Left ventricle myocardium inferior (tissue), 1 donor: ENCODE data around the gene SAA2. TPM values are rescaled to one million over a fixed set of nuclear protein-coding genes. Genes with fewer than 3 reads are reported as not detected.
"Not testable (repeated sequence)": the region's sequence is repeated elsewhere in the genome, so short reads cannot be mapped to it uniquely, and the experiment has no call there.

Source experiments
- DNase-seq: peaks from one replicate; pipeline ENCODE4 v3.0.0-alpha.2; 2020
- H3K27ac ChIP-seq: fragments of 200-600 bp; replicated peaks from 2 replicates; pipeline ENCODE4 v1.8.0; 2021
- H3K27me3 ChIP-seq: fragments of 200-600 bp; 2 replicates; pipeline ENCODE4 v1.8.0; 2021; ENCODE audit warnings: low read depth
- H3K36me3 ChIP-seq: fragments of 200-600 bp; 2 replicates; pipeline ENCODE4 v1.8.0; 2021
- H3K4me1 ChIP-seq: fragments of 200-600 bp; 2 replicates; pipeline ENCODE4 v1.8.0; 2021
- H3K4me3 ChIP-seq: fragments of 200-600 bp; 2 replicates; pipeline ENCODE4 v1.8.0; 2021; ENCODE audit warnings: mild to moderate bottlenecking, moderate library complexity
- H3K9me3 ChIP-seq: fragments of 200-600 bp; replicated peaks from 2 replicates; pipeline ENCODE4 v1.8.0; 2021
- CTCF ChIP-seq: fragments of 200-600 bp; IDR thresholded peaks from 2 replicates; pipeline ENCODE4 v1.8.0; 2021; ENCODE audit warnings: antibody characterized with exemption, mild to moderate bottlenecking, borderline replicate concordance
- intact Hi-C: fragments of 100-400 bp; cut with micrococcal nuclease; formaldehyde crosslinking; loops from one replicate; pipeline ENCODE4 v1.11.0; 2022
- total RNA-seq: library from RNA; stranded (reverse); fragmentation: NEBNext Ultra II Directional; extraction: Animal tissue kit (Norgen Biotek cat#: 25700); gene quantifications from one replicate; pipeline ENCODE4 v1.2.1, GENCODE V29; 2021
- donor health status: DM: no; HTN: yes; CAD: no; lungs with severe emphysema.

Gene SAA2
- total RNA-seq, 1 donor from 2014 or later, result 0.60 TPM

GRCh38 chr11:18254781-18255361 lies 6.4 kb upstream of the SAA2 start:
- peaks cover 8% of the 10 kb centered on the region for H3K27me3 ChIP-seq
- H3K9me3 ChIP-seq, result no peaks in the 10 kb centered on the region
- TF ChIP-seq CTCF, result no peak
- no peak overlapping the region for H3K4me3 ChIP-seq
- intact Hi-C loops, result no loop called here
- DNase-seq, result no peak
- no peak overlapping the region for H3K27ac ChIP-seq
- H3K36me3 ChIP-seq, result no peaks in the 10 kb centered on the region
- no peaks in the 10 kb centered on the region for H3K4me1 ChIP-seq

GRCh38 chr11:18253778-18254338 lies 5.4 kb upstream of the SAA2 start:
- H3K27me3 ChIP-seq, result peaks cover 15% of the 10 kb centered on the region
- H3K27ac ChIP-seq, result no peak overlapping the region
- H3K9me3 ChIP-seq, result no peaks in the 10 kb centered on the region
- intact Hi-C loops, result no loop called here
- H3K4me1 ChIP-seq, result no peaks in the 10 kb centered on the region
- no peak for TF ChIP-seq CTCF
- H3K4me3 ChIP-seq, result no peak overlapping the region
- H3K36me3 ChIP-seq, result no peaks in the 10 kb centered on the region
- DNase-seq, result no peak

DNA sequence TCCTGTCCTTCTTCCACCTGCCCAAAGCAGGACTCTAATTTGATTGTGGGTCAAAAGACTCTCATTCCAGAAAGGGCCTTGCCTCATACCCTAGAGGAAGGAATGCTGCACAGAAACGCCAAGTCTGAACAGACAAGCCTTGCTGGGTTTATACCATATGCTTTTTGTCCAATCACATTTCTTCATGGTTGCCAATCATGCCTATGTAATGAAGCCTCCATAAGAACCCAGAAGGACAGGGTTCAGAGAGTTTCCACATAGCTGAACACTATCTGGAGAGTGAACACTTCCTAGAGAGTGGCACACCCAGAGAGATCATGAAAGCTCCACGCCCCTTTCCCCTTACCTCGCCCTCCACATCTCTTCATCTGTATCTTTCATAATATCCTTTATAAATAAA lies 4.8 kb upstream of the SAA2 start:
- intact Hi-C loops, result no loop called here
- no peak for DNase-seq
- no peak for TF ChIP-seq CTCF
- H3K4me3 ChIP-seq, result no peak overlapping the region
- no peaks in the 10 kb centered on the region for H3K4me1 ChIP-seq
- H3K9me3 ChIP-seq, result no peaks in the 10 kb centered on the region
- peaks cover 19% of the 10 kb centered on the region for H3K27me3 ChIP-seq
- H3K27ac ChIP-seq, result no peak overlapping the region
- no peaks in the 10 kb centered on the region for H3K36me3 ChIP-seq

GRCh38 chr11:18247191-18247581 lies 1.3 kb downstream of the SAA2 start:
- intact Hi-C loops, H3K4me1 ChIP-seq, H3K9me3 ChIP-seq, H3K36me3 ChIP-seq, H3K4me3 ChIP-seq, DNase-seq, H3K27ac ChIP-seq: not testable (repeated sequence)
- peaks cover 21% of the 10 kb centered on the region for H3K27me3 ChIP-seq

- H3K27me3 ChIP-seq, result peaks cover 21% of the 10 kb centered on the region
- H3K36me3 ChIP-seq, H3K4me3 ChIP-seq, intact Hi-C loops, DNase-seq, H3K27ac ChIP-seq, H3K9me3 ChIP-seq, H3K4me1 ChIP-seq: not testable (repeated sequence)
These were observed 1.9 kb downstream of the SAA2 start for GRCh38 chr11:18246379-18247190.

- Histone ChIP-seq H3K9me3 (peaks cover 7% of the 10 kb centered on the region), H3K27ac (no peak overlapping the region), H3K27me3 (peaks cover 21% of the 10 kb centered on the region), H3K36me3 (no peaks in the 10 kb centered on the region), H3K4me1 (no peaks in the 10 kb centered on the region), H3K4me3 (no peak overlapping the region)
- no peak for DNase-seq
- intact Hi-C loops, result no loop called here
- no peak for TF ChIP-seq CTCF
These were observed 3.1 kb downstream of the SAA2 start for GRCh38 chr11:18245396-18245795.
